Measurements from ENCODE around the gene ZNF185. TPM values are rescaled to one million over a fixed set of nuclear protein-coding genes. Genes with fewer than 3 reads are reported as not detected.

ZNF185 gene
- total and polyA plus RNA-seq, 2 of the 8 experiments (the other 6 are each of a cell fraction or from before 2014, with no cell fraction given), result 15.6 to 20.1 TPM

DNA sequence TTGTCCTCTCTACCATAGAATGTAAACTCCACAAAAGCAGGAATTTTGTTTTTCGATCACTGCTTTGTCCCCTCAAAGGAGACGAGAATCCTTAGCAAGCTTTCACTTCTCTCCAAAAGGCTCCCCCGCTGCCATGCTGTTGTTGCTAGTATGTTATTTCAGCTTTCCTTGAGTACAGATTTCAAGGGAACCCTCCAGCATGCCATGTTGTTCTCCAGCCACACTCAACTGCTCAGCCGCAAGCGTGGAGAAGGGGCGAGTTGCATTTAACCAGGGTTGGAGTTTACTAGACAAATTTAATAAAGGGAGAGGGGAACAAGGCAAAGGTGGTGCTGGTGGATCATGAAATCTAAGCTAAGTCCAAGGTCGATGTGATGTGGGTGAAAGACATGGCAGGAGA is 43.9 kb upstream of the ZNF185 start:
- H3K9me3 ChIP-seq (ENCODE audit: insufficient read depth in 2 of 2, low read depth in 1 of 2, low read length in 1 of 2), result no peaks in the 10 kb centered on the region
- H3K4me2 ChIP-seq (ENCODE audit: insufficient read depth in 1 of 2, low read depth in 2 of 2, low read length in 2 of 2), result no peak overlapping the region
- no peak overlapping the region for H3K27ac ChIP-seq (ENCODE audit: low read depth, low read length)
- no peak overlapping the region for H2AK5ac ChIP-seq (ENCODE audit: low read depth, low read length)
- no peak overlapping the region for H3K14ac ChIP-seq (ENCODE audit: insufficient read length)
- H3K27me3 ChIP-seq (replicated peaks in 1 of 4; ENCODE audit: control insufficient read depth in 3 of 4, extremely low read depth in 1 of 4, insufficient read depth in 3 of 4, low read length in 3 of 4), result no peaks in the 10 kb centered on the region
- no peak overlapping the region for H2AFZ ChIP-seq (ENCODE audit: low read length)
- no peak overlapping the region for H4K5ac ChIP-seq (ENCODE audit: insufficient read length, low read depth, low read length)
- no peaks in the 10 kb centered on the region for H3K4me1 ChIP-seq (replicated peaks in 1 of 4; ENCODE audit: control insufficient read depth in 3 of 4, insufficient read depth in 4 of 4, low read length in 3 of 4)
- no peak overlapping the region for H2BK120ac ChIP-seq (replicated peaks; ENCODE audit: low read depth, low read length)
- FAIRE-seq, result no peak
- H2BK15ac ChIP-seq (ENCODE audit: low read length), result no peak overlapping the region
- H3K79me2 ChIP-seq (ENCODE audit: control insufficient read depth in 1 of 2, insufficient read depth in 2 of 2, low read length in 2 of 2), result no peaks in the 10 kb centered on the region
- DNase-seq (ENCODE audit: low read depth in 1 of 2, low spot score in 2 of 2), result no peak
- H4K8ac ChIP-seq (ENCODE audit: extremely low read depth, insufficient read depth, low read length), result no peak overlapping the region
- H2BK5ac ChIP-seq (ENCODE audit: low read depth, low read length), result no peak overlapping the region
- ChIA-PET CTCF (ENCODE audit: partially characterized antibody) (interaction anchor here (0.6 to 1.2 kb wide), 3 partner anchors 11 to 1122 kb away, joined by 3 read pairs; no protein-coding TSS in a partner anchor), POLR2A (ENCODE audit: partially characterized antibody) (interaction anchor here (1.3 kb wide), 1 partner anchor 10 kb away, joined by 3 read pairs; no protein-coding TSS in a partner anchor)
- no peak overlapping the region for H4K91ac ChIP-seq (replicated peaks; ENCODE audit: insufficient read length, low read length)
- peaks cover 0 to 16% (median 9%) of the 10 kb centered on the region in 4 experiments; a peak in 5 of 8 replicates for H3K36me3 ChIP-seq (ENCODE audit: control insufficient read depth in 2 of 4, insufficient read depth in 4 of 4, low read length in 3 of 4)
- H3K4ac ChIP-seq (replicated peaks; ENCODE audit: insufficient read length, low read depth, low read length), result no peak overlapping the region
- peaks cover 0 to under 1% of the 10 kb centered on the region in 2 experiments for H4K20me1 ChIP-seq (replicated peaks in 1 of 2; ENCODE audit: control insufficient read depth in 1 of 2, insufficient read depth in 2 of 2, low read length in 2 of 2)
- H3K23me2 ChIP-seq (ENCODE audit: low read depth, low read length), result no peaks in the 10 kb centered on the region
- TF ChIP-seq POLR2A (IDR thresholded peaks at IDR 0.05; ENCODE audit: control extremely low read depth in 1 of 2, low read depth in 2 of 2, low read length in 2 of 2), result no peak
- no peak for TF ChIP-seq ZNF274 (IDR thresholded peaks at IDR 0.05; ENCODE audit: borderline replicate concordance, extremely low read depth, low read length)
- no peak for TF ChIP-seq MAFK (IDR thresholded peaks at IDR 0.05; ENCODE audit: low read depth, low read length)
- TF ChIP-seq, protein P1, sequence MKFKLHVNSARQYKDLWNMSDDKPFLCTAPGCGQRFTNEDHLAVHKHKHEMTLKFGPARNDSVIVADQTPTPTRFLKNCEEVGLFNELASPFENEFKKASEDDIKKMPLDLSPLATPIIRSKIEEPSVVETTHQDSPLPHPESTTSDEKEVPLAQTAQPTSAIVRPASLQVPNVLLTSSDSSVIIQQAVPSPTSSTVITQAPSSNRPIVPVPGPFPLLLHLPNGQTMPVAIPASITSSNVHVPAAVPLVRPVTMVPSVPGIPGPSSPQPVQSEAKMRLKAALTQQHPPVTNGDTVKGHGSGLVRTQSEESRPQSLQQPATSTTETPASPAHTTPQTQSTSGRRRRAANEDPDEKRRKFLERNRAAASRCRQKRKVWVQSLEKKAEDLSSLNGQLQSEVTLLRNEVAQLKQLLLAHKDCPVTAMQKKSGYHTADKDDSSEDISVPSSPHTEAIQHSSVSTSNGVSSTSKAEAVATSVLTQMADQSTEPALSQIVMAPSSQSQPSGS (IDR thresholded peaks at IDR 0.05; ENCODE audit: low read length), result no peak
- no peak for TF ChIP-seq YY1 (IDR thresholded peaks at IDR 0.05; ENCODE audit: low read depth, low read length)
- no peak for TF ChIP-seq KDM5A (IDR thresholded peaks at IDR 0.05; ENCODE audit: low read length)
- TF ChIP-seq SIN3A (conservative IDR thresholded peaks at IDR 0.05 in 1 of 2, IDR thresholded peaks at IDR 0.05 in 1 of 2; ENCODE audit: low read depth in 1 of 2, low read length in 2 of 2), result no peak
- TF ChIP-seq, protein P2, sequence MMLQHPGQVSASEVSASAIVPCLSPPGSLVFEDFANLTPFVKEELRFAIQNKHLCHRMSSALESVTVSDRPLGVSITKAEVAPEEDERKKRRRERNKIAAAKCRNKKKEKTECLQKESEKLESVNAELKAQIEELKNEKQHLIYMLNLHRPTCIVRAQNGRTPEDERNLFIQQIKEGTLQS (IDR thresholded peaks at IDR 0.05; ENCODE audit: insufficient read depth, low read depth, low read length), result no peak
- no peak overlapping the region for H3K23ac ChIP-seq (ENCODE audit: insufficient read length)
- no peak overlapping the region for H3K56ac ChIP-seq (replicated peaks; ENCODE audit: insufficient read length, low read depth, low read length)
- no peak overlapping the region for H3K9ac ChIP-seq (replicated peaks in 1 of 4; ENCODE audit: extremely low read depth in 1 of 4, low read depth in 3 of 4, low read length in 3 of 4)
- 98% methylated on average over 7 of the region's 7 CpGs; no CpG with 5 or more reads in 1 of the 2 experiments for whole genome bisulfite sequencing, 2 experiments (ENCODE audit: extremely low coverage in 1 of 2, insufficient coverage in 1 of 2, insufficient read length in 1 of 2, insufficient replicate concordance in 2 of 2, low coverage in 1 of 2, low lambda C conversion rate in 2 of 2, missing lambda C conversion rate in 1 of 2)
- 0 out of 2 replicates have a peak, but pooled peaks cover 2% of the 10 kb centered on the region for H3K79me1 ChIP-seq (ENCODE audit: low read depth, low read length)
- no peak overlapping the region for H3K18ac ChIP-seq (ENCODE audit: extremely low read depth, low read length)
- no peak overlapping the region for H2BK12ac ChIP-seq (ENCODE audit: low read depth, low read length)
- no peak overlapping the region for H2BK20ac ChIP-seq (ENCODE audit: low read length)
- no peak overlapping the region for H3K4me3 ChIP-seq (ENCODE audit: extremely low read depth in 1 of 4, insufficient read depth in 2 of 4, low read depth in 3 of 4, low read length in 4 of 4)

Data from H1 (cell line).